ENCODE results near the gene GMDS. TPM values are rescaled to one million over a fixed set of nuclear protein-coding genes. Genes with fewer than 3 reads are reported as not detected.

GMDS gene
- total RNA-seq, 1 donor from 2014 or later = 105 TPM

DNA sequence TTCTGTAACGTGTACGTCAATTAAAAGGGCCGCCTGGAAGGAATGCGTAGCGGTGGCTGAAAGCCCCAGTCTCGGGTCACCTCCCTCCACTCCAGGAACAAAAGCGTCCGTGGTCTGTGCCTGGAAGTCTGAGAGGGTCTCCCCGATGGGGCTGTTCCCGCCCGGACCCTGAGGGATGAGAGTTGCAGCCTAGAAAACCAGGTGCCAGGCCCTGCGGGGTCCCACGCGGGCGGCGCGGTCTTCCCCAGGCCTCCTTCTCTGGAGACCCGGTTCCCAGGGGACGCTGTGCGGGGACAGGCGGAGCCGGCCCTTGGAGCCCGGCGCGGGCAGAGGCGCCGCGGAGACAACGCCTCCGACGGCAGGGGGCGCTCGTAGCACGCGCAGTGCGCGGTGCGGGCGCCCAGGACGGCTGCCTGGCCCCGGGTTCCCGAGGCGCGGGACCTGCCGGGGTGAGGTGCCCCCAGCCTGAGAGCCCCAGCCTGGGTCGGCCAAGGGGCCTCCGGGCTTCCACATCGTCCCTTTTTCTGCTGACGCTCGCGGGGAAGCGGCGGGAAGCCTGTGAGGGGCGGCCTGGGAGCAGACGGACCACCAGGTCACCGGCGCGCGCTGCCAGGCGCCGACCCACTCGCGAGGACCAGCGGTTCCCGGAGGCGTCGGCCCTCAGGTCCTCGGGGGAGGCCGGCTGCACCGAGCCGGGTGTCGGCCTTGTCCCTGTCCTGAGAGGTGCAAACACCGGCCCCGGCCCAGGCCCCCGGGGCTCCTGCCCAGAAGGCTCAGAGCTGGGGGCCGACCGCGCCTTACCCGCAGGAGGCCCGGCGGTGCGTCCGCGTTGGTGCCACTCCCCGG, 641.0 kb downstream of the GMDS start:
- DNase-seq (ENCODE audit: low spot score) = peak; percentile 48

GRCh38 chr6:1603708-1604107, 641.7 kb downstream of the GMDS start:
- no peak for DNase-seq (ENCODE audit: low spot score)

DNA sequence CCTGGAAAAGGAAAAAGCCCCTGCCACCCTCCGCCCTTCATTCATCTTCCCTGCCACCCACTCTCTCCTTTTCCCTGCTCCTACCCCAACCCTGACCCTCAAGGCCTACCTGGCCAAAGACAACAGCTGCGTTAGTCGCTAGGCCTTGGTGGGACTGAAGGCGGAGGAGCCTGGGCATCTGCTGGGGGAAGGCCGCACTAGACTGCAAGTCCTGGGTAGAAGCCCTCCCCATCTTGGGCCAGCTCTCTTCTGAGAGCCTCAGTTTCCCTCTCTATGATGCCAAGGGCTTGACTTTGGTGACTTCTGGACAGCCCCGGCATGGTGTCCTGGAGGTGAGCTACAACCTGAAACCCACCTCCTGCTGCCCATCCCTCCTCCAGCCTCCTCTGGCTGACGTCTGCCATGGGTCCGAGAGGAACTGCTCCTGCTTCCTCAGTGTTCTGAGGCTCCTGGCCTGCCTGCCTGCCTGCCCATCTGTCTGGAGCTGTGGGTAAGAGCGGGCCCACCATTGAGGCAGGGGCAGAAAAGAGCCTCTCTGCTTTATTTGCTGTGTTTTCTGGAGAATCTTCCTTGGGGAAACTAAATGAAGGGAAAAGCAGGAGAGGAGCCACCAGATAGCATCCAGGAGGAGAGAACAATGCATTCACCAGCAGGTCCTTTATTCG, 643.2 kb downstream of the GMDS start:
- no peak for DNase-seq (ENCODE audit: low spot score)

DNA sequence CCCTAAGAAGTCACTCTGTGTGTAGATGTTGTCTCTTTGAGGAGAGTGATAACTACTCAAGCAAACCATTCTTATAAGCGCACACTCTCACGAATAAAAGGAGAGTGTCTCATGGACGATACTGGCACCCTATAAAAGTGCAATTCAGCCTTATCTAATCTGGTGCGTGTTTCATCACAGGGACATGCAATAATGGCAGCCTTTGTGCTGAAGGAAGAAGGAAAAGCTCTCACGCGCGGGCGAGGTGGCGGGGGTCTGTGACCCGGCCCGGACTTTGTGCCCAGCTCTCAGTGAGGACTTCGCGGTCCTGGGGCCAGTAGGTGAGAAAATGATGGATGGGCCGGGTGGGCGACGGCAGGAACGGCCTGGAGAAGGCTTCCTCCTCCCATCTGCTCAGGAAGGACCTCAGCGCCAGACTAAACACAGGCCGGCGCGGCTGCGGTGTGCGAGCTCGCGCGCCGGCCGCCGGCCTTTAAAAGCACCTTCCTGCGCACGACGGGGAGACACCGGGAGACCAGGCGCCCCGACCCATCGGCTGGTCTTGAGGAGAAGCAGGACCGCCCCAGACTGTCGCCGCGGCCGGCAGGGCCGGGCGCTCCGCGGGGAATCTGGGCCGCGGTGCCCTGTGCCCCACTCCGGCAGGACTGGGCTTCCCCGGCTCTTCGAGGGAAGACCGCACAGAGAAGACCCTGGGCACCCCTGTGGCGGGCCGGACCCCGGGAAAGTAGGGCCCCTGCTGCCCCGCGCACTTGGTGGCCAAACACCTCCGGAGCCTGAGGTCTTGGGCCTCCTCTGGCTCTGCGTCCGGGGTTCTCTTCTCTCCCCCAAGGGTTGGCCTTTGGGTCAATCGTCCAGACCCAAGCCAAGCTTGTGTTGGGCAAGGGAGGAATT, 644.0 kb downstream of the GMDS start:
- DNase-seq (ENCODE audit: low spot score) = no peak

GRCh38 chr6:1600764-1601157, 644.6 kb downstream of the GMDS start:
- DNase-seq (ENCODE audit: low spot score) = no peak

DNA sequence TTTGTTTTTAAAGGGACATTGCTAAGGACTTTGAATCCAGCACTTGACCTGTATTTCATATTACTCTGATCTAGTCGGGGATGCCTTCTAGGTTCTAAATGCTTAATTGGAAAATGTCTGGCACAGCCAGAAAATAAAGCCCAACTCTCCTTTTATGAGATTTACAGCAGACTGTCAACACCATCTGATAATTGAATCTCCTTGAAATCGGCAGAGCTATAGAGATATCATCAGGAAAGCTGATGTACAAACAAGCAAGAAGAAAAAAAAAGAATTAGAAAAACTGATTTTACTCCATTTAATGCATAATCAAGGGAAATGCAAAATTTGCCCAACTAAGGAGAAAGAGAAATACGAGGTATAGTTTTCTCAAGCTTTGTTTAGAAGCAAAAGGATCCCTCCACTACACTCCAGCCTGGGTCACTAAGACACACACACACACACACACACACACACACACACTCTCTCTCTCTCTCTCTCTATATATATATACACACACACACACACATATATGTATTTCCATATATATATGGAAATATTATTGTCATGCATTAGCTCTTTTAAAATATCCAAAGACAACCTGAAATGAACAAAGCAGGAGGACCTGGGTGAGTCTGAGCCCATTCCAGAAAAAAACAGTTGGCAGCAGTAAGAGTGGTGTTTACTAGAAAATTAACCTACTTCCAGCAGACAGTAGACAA, 645.2 kb downstream of the GMDS start:
- no peak for DNase-seq (ENCODE audit: low spot score)

DNA sequence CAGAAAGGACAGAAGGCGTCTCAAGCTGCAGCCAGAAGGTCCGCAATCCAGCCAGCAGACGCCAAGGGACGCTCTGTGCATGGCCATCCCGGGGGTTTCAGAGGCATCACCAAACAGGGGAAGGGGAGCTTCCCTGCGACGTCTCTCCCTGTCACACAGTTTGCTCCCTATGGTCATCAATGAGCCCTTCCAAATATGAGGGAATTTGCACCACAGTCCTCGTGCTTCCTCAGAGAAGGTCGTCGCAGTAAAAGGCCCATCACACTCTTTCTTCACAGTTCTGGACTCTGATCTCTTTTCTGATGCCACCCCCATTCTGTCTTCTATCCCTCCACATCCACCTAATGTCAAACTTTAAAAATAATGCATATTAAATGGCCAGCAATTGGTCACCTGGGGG, 645.9 kb downstream of the GMDS start:
- DNase-seq (ENCODE audit: low spot score) = no peak

DNA sequence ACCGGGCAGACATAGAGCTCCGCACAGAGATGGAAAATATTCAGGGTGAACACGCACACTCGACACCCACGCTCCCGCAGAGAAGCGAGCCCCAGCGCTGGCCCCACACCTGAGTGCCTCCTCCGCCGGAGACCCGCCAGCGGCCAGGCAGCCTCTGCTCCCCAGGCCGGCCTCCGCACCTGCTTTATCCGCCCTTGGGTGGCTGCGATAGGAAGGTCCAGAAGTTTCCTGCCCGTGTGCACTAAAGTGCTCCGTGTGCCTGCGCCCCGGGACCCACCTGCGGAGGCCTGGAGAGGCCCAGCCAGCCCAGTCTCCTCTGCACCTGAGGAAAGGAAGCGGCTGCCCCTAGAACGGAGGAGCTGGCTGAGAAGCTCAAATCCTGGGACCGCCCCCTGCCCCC, 646.5 kb downstream of the GMDS start:
- no peak for DNase-seq (ENCODE audit: low spot score)

- DNase-seq (ENCODE audit: low spot score) = no peak
These were observed 647.0 kb downstream of the GMDS start for GRCh38 chr6:1598433-1598832.

DNA sequence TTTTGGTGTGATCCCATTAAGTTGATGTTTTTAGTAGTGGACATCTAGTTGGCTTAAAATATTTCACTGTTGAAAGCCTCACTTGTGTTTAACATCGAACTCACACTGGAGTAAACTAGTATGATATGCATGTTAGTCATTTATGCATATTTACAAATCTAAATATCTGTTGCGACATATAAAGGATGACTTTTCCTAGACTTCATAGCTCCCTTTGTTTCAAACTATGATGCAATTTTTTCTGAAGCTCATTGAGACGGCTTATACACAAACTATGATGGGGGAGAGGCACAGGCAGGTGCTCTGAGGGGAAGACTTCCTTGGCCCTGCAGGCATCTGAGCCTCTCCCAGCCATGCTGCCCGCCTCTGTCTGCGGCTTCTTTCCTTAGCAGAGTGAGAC, 647.5 kb downstream of the GMDS start:
- no peak for DNase-seq (ENCODE audit: low spot score)

- DNase-seq (ENCODE audit: low spot score) = no peak
These were observed 648.2 kb downstream of the GMDS start for GRCh38 chr6:1597121-1597744.

DNA sequence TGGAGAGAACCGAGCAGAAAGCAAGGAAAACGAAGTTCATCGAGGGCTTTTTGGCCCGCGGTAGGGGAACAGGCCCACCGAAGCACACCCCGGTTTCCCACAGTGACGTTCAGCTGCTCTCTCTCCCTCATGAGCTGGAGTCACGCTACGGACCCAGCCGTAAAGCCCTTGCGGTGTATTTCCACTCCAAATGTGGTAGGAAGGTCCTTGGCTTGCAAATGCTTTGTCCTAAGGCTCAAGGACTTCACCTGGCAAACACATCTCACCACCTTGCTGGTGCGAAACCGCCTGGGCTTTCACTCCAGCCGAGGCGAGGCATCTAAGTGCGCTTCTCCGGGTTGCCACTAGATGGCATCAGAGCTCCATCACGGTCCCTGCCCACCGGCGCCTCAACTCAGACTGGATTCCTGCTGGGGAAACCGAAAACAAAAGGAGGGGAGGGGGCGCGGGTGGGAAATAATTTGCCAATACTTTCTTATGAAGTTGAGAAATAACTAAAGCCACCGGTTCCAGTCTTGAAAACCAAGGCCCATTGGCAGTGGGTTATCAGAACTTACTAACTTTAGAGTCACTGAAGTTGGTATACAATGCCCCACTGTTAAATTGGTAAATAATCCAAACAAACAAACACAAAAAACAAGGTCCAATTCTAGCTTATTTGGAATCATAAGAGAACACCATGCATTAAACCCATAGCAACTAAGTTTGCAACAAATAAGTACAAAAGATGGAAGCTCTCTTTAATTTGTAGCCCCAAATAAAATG, 649.1 kb downstream of the GMDS start:
- DNase-seq (ENCODE audit: low spot score) = peak; percentile 55

DNA sequence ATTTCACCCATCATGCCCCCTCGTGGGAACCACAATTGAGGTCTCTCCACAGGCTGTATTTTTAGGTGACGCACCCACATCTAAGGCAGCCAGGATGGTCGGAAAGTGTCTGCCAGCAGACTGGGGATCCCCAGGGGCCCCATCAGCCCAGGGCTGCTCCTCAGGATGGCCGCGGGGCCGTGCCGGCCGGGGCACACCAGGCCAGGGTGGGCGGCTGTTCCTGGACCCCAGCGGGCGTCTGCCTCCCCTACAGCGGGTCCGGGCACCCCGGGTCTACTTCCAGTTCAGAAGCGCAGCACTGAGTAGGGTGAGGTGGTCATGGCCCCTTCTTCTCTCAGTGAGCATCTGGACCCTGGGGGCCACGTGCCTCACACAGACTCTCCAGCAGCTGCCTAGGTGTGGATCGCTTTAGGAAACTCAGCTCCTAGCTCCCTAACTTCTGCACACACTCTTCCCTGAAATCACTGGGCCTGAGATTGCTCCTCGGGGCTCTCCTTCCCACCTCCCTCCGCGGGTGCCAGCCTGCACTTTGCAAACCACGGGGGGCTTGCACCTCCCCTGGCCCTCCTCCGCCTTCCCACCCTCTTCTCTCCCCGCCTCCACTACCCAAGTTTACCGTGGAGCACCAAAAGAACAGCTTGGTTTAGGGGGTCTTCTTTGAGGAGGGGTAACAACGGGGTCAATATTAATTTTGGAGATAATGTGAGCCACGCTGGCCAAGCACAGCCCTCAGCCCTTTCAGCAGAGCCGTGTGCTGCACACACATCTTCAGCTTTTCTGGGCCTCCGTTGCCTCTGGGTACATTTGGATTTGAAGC, 649.9 kb downstream of the GMDS start:
- DNase-seq (ENCODE audit: low spot score) = no peak

DNA sequence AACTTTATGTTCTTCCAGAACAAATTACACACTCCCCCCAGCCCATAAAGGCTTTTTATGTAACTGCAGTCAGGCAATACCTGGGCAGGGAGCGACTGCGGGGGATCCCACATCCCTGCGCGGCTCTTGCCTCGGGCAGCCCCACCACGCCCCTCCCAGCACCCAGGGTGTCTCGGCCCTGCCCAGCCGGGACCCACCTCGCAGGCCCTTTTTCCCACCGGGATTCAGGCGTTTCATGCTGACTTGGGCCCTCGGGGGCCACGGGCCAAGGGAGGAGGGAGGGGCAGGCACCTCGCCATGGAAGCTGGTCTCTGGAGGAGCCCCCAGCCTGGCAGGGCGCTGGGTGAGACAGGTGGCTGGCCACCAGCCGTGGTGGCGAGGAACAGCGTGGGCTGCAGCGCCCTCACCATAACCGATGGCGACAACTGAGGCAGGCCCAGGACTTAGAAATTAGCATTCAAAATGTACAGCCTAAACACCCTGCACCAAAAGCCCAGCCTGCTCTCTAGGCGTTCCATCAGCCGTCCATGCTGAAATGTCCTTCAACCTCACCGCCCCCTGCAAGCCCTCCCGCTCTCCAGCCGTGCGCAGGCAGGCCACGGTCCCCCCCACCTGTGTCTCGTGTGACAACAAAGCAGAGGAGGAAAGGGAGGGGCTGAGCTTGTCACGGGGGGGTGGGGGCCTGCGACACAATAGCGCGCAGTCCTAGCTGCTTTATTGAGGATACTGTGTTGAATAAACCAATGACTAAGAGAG, 650.8 kb downstream of the GMDS start:
- no peak for DNase-seq (ENCODE audit: low spot score)

DNA sequence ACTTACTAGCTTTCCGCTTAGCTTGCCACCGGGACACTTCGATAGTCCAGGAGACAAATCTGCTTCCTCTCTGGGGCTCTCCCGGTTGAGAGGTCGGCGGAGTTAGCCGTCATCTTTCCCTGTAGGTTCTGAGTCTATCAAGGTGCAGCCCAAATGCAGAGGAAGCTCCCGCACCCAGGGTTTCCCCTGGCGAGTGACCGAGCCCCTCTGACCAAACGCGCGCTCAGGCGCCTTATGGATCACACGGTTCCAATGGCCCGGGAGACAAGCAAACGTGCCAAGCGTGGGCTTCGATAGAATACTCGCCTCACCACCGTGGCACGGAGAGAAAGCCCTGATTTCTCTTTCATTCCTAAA, 651.5 kb downstream of the GMDS start:
- DNase-seq (ENCODE audit: low spot score) = no peak

- no peak for DNase-seq (ENCODE audit: low spot score)
These were observed 652.0 kb downstream of the GMDS start for GRCh38 chr6:1593286-1593957.

GRCh38 chr6:1592852-1593251, 652.6 kb downstream of the GMDS start:
- no peak for DNase-seq (ENCODE audit: low spot score)

DNA sequence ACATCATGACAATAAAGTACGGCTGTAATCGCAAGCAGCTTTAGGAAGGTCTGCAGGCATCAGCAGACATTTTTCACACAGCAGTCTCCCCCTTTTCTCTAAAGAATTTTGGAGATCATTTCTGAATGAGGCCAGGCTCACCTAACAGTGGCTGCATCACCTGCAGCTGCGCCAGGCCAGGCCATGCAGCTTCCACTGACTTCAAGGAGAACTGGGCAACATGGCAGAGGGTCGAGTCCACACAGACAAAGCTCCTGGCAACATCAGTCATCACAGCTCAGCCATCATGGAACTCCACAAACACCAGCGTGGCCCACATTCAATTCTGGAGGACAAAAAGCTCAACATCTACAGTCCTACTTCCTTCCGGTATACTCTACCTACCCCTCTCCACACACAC, 653.5 kb downstream of the GMDS start:
- no peak for DNase-seq (ENCODE audit: low spot score)
